ENCODE measurements around the gene RNF19B.

The RNF19B gene, protein sequence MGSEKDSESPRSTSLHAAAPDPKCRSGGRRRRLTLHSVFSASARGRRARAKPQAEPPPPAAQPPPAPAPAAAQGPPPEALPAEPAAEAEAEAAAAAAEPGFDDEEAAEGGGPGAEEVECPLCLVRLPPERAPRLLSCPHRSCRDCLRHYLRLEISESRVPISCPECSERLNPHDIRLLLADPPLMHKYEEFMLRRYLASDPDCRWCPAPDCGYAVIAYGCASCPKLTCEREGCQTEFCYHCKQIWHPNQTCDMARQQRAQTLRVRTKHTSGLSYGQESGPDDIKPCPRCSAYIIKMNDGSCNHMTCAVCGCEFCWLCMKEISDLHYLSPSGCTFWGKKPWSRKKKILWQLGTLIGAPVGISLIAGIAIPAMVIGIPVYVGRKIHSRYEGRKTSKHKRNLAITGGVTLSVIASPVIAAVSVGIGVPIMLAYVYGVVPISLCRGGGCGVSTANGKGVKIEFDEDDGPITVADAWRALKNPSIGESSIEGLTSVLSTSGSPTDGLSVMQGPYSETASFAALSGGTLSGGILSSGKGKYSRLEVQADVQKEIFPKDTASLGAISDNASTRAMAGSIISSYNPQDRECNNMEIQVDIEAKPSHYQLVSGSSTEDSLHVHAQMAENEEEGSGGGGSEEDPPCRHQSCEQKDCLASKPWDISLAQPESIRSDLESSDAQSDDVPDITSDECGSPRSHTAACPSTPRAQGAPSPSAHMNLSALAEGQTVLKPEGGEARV

DNA sequence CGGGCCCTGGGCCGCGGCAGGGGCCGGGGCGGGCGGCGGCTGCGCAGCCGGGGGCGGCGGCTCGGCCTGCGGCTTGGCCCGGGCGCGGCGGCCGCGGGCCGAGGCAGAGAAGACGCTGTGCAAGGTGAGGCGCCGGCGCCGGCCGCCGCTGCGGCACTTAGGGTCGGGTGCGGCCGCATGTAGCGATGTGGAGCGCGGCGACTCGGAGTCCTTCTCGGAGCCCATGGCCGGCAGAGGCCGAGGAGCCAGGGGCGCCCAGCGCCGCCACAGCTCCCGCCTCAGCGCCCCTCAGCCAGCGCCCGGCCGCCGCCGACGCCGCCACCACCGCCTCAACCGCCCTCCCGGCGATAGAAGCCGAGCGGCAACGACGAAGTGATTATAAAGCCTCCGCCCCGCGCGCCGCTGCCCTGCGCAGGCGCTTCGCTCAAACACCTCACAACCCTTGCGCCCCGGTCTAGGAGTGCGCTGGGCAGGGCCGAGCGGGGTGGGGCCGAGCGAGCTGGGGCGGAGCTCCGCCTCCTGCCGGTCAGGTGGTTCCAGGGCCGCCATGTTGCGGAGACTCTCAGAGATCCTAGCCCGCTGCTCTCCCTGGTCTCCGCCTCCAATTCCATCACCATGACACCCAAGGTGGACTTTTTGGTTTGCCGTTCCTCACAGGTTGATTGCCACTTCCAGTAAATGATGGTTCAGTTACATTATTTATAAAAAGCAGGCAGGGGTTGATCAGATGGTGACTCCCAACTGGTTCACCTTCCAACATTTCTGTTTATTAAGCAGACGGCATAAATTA lies at the start of gene RNF19B:
RNF19B (minus strand) TSS at position 349 of the 790 bp plus-strand sequence; CDS start at position 225, 124 bp downstream.
- H3K4me3 Mint-ChIP-seq: peak within 1 kb of the TSS; percentile 92 to 94
- no peaks in the 10 kb centered on the region for H3K9me3 Mint-ChIP-seq
- H3K4me1 Mint-ChIP-seq: peaks cover 44% of the 10 kb centered on the region
- ATAC-seq (peak; percentile 97), DNase-seq (peak; percentile 95 to 96)
- H3K27me3 Mint-ChIP-seq: no peaks in the 10 kb centered on the region
- H3K27ac Mint-ChIP-seq: peak within 1 kb of the TSS; percentile 91 to 96

DNA sequence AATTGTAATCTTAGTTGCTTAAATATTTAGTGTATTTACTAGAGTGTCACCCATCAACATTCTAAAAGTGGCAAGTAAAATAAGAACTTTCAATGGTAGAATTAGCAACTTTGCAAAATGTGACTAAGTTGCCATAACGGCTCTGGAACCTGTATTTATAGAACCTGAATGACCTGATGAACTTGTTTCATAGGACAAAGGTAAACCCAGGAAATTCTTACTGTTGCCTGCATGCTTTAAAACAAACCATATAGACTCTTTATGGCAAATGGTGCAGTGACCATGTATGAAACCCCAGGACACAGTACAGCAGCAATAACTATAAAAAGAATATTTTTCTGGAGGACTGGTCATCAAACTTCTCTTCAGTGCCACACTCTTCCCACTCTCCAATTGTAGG lies 49.2 kb upstream of the RNF19B start:
- ATAC-seq (no peak), DNase-seq (no peak)
- H3K9me3 Mint-ChIP-seq: no peaks in the 10 kb centered on the region
- no peaks in the 10 kb centered on the region for H3K27me3 Mint-ChIP-seq
- no peak overlapping the region for H3K4me3 Mint-ChIP-seq
- H3K4me1 Mint-ChIP-seq: peaks cover 27% of the 10 kb centered on the region
- H3K27ac Mint-ChIP-seq: no peak overlapping the region

DNA sequence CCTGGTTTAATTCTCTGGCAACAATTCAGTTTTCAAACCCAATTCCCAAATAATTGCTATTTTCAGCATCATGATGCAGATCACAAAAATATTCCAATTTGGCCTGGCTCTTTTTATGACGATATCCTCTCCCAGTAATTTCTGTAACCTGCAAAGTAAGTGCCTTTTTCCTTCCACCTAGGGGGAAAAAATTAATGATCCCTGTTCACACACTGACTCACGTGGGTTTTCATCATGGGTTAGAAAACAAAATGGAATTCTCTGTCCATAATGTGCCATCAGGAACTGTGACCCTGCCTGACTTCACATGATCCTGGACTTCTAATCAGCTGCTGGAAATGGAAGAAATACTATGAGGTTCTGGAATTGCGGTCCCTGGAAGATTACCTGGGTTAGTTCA lies 47.6 kb upstream of the RNF19B start:
- Mint-ChIP-seq H3K9me3 (no peaks in the 10 kb centered on the region), H3K4me3 (no peak overlapping the region)

DNA sequence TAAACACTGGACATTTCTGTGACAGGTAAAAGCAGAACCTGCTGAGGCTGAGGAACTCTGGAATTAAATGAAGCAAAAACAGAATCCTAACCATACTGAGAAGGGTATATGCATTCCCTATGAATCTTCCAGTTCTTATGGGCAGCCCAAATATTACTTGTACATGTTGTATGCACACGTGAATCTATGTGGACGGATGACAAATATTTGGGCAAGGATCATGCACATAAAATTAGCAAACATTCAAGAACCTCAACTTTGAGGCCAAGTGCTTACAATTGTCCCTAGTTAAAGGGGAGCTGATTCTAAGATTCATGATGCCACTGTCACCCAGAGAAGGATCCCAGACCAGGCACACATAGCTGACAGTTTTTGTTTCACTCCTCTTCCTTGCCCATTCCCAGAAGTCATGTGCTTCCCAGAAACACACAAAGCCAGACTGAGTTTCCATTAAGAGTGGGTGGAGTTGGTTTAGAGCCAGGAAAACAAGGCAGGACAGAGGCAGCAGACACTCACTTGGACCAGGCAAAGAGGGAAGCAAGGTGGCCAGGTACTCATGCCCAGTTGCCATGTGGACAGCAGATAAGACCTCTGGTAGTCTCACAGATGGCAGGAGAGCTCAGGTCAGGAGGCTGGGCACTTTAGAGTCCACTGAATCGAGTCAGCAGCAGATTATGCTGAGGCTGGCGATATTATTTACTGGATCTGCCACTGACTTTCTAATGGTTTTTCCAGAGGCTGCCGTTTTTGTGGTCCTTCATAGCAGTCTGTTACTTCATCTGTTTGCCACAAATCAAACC lies 46.5 kb upstream of the RNF19B start:
- peak overlapping the region in 1 of 2 donors; percentile 64 for H3K27ac Mint-ChIP-seq
- no peaks in the 10 kb centered on the region for H3K9me3 Mint-ChIP-seq
- peaks cover 28% of the 10 kb centered on the region for H3K4me1 Mint-ChIP-seq
- DNase-seq (no peak), ATAC-seq (no peak)
- H3K4me3 Mint-ChIP-seq: no peak overlapping the region
- H3K27me3 Mint-ChIP-seq: no peaks in the 10 kb centered on the region

More for the DNA sequence above, 47.6 kb upstream of the RNF19B start:
- Mint-ChIP-seq H3K27me3 (no peaks in the 10 kb centered on the region), H3K27ac (peak overlapping the region; percentile 13 to 43), H3K4me1 (peaks cover 19% of the 10 kb centered on the region)
- ATAC-seq (no peak), DNase-seq (no peak)

GRCh38 chr1:33009561-33009960 lies 45.0 kb upstream of the RNF19B start:
- ATAC-seq (no peak), DNase-seq (no peak)
- Mint-ChIP-seq H3K27me3 (no peaks in the 10 kb centered on the region), H3K4me1 (peaks cover 42% of the 10 kb centered on the region), H3K27ac (no peak overlapping the region), H3K9me3 (no peaks in the 10 kb centered on the region), H3K4me3 (no peak overlapping the region)

DNA sequence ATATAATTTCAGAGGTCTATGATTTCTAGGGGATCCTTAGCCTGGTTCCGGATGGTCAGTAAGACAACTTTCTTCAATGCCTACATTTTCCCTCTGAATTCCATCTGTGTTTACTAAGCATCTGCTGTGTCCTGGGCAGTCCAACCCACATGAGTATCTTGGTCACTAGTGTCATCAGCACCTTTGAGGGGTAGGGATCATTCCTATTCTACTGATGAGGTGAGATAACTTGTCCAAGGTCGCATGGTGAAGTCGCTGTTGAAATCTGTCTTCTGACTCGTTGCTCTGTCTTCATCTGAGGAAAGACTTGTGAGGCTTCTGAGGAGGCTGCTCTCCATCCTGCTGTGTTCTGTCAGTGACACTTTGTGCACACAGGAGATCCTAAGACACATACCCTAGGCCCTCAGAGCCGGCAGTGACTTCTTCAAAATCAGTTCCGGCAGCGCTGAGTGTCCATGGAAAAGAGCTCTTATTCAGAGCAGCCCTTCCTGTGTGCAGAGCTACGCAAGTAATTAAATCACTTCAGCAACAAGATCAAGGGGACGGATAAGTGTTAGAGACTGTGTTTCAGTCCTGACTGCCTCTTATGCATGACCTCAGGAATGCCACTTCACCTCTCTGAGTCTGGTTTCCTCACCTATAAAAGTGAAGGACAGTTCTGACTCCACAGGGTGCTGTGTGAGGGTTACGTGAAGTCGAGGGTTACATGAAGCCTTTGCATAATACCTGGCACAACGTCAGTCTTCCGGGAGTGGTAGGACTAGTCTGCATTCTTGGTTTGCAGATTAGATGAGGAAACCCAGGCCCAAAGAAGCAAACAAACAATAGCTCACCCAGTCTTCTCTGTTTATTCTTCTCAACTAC lies 43.7 kb upstream of the RNF19B start:
- Mint-ChIP-seq H3K27me3 (no peaks in the 10 kb centered on the region), H3K27ac (peak overlapping the region in 1 of 2 donors; percentile 91), H3K4me1 (peaks cover 41% of the 10 kb centered on the region), H3K4me3 (no peak overlapping the region), H3K9me3 (no peaks in the 10 kb centered on the region)
- ATAC-seq (no peak), DNase-seq (no peak)

- Mint-ChIP-seq H3K9me3 (no peaks in the 10 kb centered on the region), H3K4me3 (no peak overlapping the region), H3K4me1 (peaks cover 37% of the 10 kb centered on the region), H3K27ac (peak overlapping the region in 1 of 2 donors; percentile 36), H3K27me3 (no peaks in the 10 kb centered on the region)
- no peak for DNase-seq
- peak; percentile 70 for ATAC-seq
Measured at GRCh38 chr1:33007190-33008050, 42.8 kb upstream of the RNF19B start.

DNA sequence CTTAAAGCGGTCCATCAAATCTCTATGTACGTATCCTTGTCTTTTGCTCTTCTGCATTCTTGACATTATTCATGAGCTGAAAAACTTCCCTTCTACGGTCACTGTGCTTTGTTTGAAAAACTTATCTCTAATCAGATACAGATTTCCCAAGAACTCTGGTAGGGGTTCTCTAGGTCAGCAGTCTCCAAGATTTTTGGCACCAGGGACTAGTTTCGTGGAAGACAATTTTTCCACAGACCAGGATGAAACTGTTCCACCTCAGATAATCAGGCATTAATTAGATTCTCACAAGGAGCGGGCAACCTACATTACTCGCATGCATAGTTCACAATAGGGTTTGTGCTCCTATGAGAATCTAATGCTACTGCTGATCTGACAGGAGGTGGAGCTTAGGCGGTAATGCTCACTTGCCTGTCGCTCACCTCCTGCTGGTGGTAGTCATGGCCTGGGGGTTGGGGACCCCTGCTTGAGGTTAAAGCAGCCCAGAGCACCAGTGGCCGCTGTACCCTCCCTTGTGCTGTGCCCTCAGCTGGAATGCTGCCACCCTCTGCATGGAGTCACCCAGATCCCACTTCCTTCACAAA lies 41.3 kb upstream of the RNF19B start:
- Mint-ChIP-seq H3K9me3 (no peaks in the 10 kb centered on the region), H3K4me3 (no peak overlapping the region), H3K27me3 (no peaks in the 10 kb centered on the region), H3K27ac (no peak overlapping the region), H3K4me1 (peaks cover 26% of the 10 kb centered on the region)
- ATAC-seq (no peak), DNase-seq (no peak)

GRCh38 chr1:33005117-33005837 lies 40.7 kb upstream of the RNF19B start:
- Mint-ChIP-seq H3K4me1 (peaks cover 26% of the 10 kb centered on the region), H3K27me3 (no peaks in the 10 kb centered on the region), H3K27ac (peak overlapping the region in 1 of 2 donors; percentile 10), H3K9me3 (no peaks in the 10 kb centered on the region), H3K4me3 (no peak overlapping the region)
- ATAC-seq (peak; percentile 50), DNase-seq (no peak)

GRCh38 chr1:33004613-33005012 lies 40.0 kb upstream of the RNF19B start:
- Mint-ChIP-seq H3K27me3 (no peaks in the 10 kb centered on the region), H3K27ac (peak overlapping the region; percentile 10 to 36), H3K4me1 (peaks cover 26% of the 10 kb centered on the region), H3K4me3 (no peak overlapping the region), H3K9me3 (no peaks in the 10 kb centered on the region)
- no peak for DNase-seq
- no peak for ATAC-seq

- no peaks in the 10 kb centered on the region for H3K9me3 Mint-ChIP-seq
- H3K4me1 Mint-ChIP-seq: peaks cover 26% of the 10 kb centered on the region
- H3K27ac Mint-ChIP-seq: no peak overlapping the region
- no peak for DNase-seq
- ATAC-seq: no peak
- no peaks in the 10 kb centered on the region for H3K27me3 Mint-ChIP-seq
- H3K4me3 Mint-ChIP-seq: no peak overlapping the region
Measured at GRCh38 chr1:33003657-33004056, 39.0 kb upstream of the RNF19B start.

DNA sequence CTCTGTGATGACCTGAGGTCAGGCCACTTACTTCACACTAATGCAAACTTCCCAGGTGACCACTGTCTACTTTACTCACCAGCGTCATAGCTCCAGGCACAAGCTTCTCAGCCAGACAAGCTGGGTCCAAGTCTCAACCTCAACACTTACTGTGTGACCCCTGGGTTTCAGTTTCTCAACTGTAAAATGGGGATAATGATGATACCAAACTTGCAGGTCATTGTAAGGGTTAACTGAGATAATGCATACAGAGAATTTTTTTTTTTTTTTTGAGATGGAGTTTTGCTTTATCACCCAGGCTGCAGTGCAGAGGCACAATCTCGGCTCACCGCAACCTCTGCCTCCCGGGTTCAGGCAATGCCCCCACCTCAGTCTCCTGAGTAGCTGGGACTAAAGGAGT lies 37.4 kb upstream of the RNF19B start:
- Mint-ChIP-seq H3K9me3 (no peaks in the 10 kb centered on the region), H3K4me3 (no peak overlapping the region), H3K27me3 (no peaks in the 10 kb centered on the region), H3K4me1 (peaks cover 33% of the 10 kb centered on the region), H3K27ac (no peak overlapping the region)
- DNase-seq: no peak
- ATAC-seq: no peak

GRCh38 chr1:33001282-33001681 lies 36.7 kb upstream of the RNF19B start:
- no peaks in the 10 kb centered on the region for H3K9me3 Mint-ChIP-seq
- H3K27ac Mint-ChIP-seq: no peak overlapping the region
- no peaks in the 10 kb centered on the region for H3K27me3 Mint-ChIP-seq
- H3K4me1 Mint-ChIP-seq: peaks cover 26% of the 10 kb centered on the region
- H3K4me3 Mint-ChIP-seq: no peak overlapping the region
- ATAC-seq: no peak
- no peak for DNase-seq
